ENCODE results near the gene SAMSN1.

- no peak for TF ChIP-seq CTCF (IDR thresholded peaks at IDR 0.05)
- no peak for TF ChIP-seq POLR2AphosphoS5 (IDR thresholded peaks at IDR 0.05; ENCODE audit: low read depth, low read length)
Measured at GRCh38 chr21:14557413-14557812, 11.3 kb upstream of the SAMSN1 start.

All from Panc1 (cell line).